T-cell (primary cell): Measurements from ENCODE around the gene RPTOR. TPM values are rescaled to one million over a fixed set of nuclear protein-coding genes. Genes with fewer than 3 reads are reported as not detected.

Source experiments
- ATAC-seq, 4 experiments: fragments of 200-7000 bp in 3 of 4; fragments of 150-1000 bp in 1 of 4; cut with Tn5 transposase; replicated peaks in 1 of 4; 1 replicate in 3 of 4; 2 replicates in 1 of 4; pipeline ENCODE4 v1.10.0; 2021; ENCODE audit warnings: moderate library complexity in 3 of 4, mild to moderate bottlenecking in 2 of 4, moderate number of reproducible peaks in 1 of 4
- CTCF ChIA-PET, 2 donors: fragments of 300-600 bp; sonication (Branson Sonifier 250); formaldehyde crosslinking; loops; one replicate each; lab custom pipeline; 2022; ENCODE audit warnings: antibody characterized with exemption in 2 of 2; lab: Charles Lee
- POLR2A ChIA-PET, 2 donors: fragments of 300-600 bp; sonication (Branson Sonifier 250); formaldehyde crosslinking; loops; one replicate each; lab custom pipeline; 2022; ENCODE audit warnings: antibody characterized with exemption in 2 of 2; lab: Charles Lee
- DNase-seq, 35 experiments: peaks; one replicate each; pipeline versions ENCODE4 v3.0.0 to v3.0.0-alpha.2; 2013 to 2023
- H3K27ac ChIP-seq: one replicate; pipeline ENCODE4 v1.5.1; 2013; ENCODE audit warnings: low read length
- H3K27me3 ChIP-seq, 2 experiments: replicated peaks in 1 of 2; 1 replicate in 1 of 2; 2 replicates in 1 of 2; pipeline versions ENCODE4 v1.6.1 to v1.7.0; 2013; ENCODE audit warnings: low read length in 1 of 2, mixed read lengths in 1 of 2; ENCODE audit not compliant: control insufficient read depth in 2 of 2, insufficient read depth in 2 of 2; ENCODE audit errors: extremely low read depth in 1 of 2
- H3K36me3 ChIP-seq, 2 donors: 1 replicate in 1 of 2; 2 replicates in 1 of 2; pipeline versions ENCODE4 v1.6.1 to v1.7.0; 2013; ENCODE audit warnings: low read length in 1 of 2; ENCODE audit not compliant: control insufficient read depth in 2 of 2, insufficient read depth in 1 of 2; ENCODE audit errors: extremely low read depth in 1 of 2
- H3K4me1 ChIP-seq, 2 experiments: 1 replicate in 1 of 2; 2 replicates in 1 of 2; pipeline versions ENCODE4 v1.6.1 to v1.7.0; 2013; ENCODE audit warnings: low read length in 2 of 2, mixed read lengths in 1 of 2; ENCODE audit not compliant: insufficient read depth in 2 of 2, control insufficient read depth in 1 of 2; ENCODE audit errors: extremely low read depth in 1 of 2
- H3K4me3 ChIP-seq, 2 donors: 1 replicate in 1 of 2; 2 replicates in 1 of 2; pipeline versions ENCODE4 v1.5.1 to v1.7.0; 2013; ENCODE audit warnings: mild to moderate bottlenecking in 2 of 2, low read length in 1 of 2, moderate library complexity in 1 of 2; ENCODE audit not compliant: control insufficient read depth in 1 of 2; ENCODE audit errors: extremely low read depth in 1 of 2
- H3K9me3 ChIP-seq: 2 replicates; pipeline ENCODE4 v1.7.0; 2013
- H3K27ac Mint-ChIP-seq, 2 donors: one replicate each; pipeline ENCODE4 v1.8.0; 2020 to 2021; ENCODE audit warnings: mild to moderate bottlenecking in 2 of 2, mixed read lengths in 2 of 2
- H3K27me3 Mint-ChIP-seq, 2 donors: one replicate each; pipeline ENCODE4 v1.8.0; 2021 to 2022; ENCODE audit warnings: mixed read lengths in 2 of 2
- H3K36me3 Mint-ChIP-seq: one replicate; pipeline ENCODE4 v1.8.0; 2021; ENCODE audit warnings: mixed read lengths
- H3K4me1 Mint-ChIP-seq, 3 donors: one replicate each; pipeline ENCODE4 v1.8.0; 2020 to 2022; ENCODE audit warnings: mixed read lengths in 3 of 3, mild to moderate bottlenecking in 1 of 3
- H3K4me3 Mint-ChIP-seq, 3 donors: one replicate each; pipeline ENCODE4 v1.8.0; 2020 to 2022; ENCODE audit warnings: mild to moderate bottlenecking in 3 of 3, mixed read lengths in 3 of 3, moderate library complexity in 3 of 3
- H3K9me3 Mint-ChIP-seq, 3 donors: one replicate each; pipeline ENCODE4 v1.8.0; 2020 to 2022; ENCODE audit warnings: mixed read lengths in 3 of 3
- WGBS: methylation state at CpG from one replicate; pipeline ENCODE4 v1.1.5; 2013; ENCODE audit warnings: missing lambda C conversion rate; ENCODE audit not compliant: insufficient coverage; 5-methylcytosine and 5-hydroxymethylcytosine counted together
- total RNA-seq, 35 experiments: library from RNA in 6 of 35; stranded (reverse) in 6 of 35; fragments of 120-200 nt in 1 of 35; gene quantifications; one replicate each; pipeline versions ENCODE4 v1.2.1 to v1.2.4 and lab custom pipeline; 2013 to 2026

The RPTOR gene
- total RNA-seq, 5 donors from 2014 or later (not counting 1 experiment from before 2014, with no cell fraction given) = 59.4 to 76.8 (median 71.4) TPM

DNA sequence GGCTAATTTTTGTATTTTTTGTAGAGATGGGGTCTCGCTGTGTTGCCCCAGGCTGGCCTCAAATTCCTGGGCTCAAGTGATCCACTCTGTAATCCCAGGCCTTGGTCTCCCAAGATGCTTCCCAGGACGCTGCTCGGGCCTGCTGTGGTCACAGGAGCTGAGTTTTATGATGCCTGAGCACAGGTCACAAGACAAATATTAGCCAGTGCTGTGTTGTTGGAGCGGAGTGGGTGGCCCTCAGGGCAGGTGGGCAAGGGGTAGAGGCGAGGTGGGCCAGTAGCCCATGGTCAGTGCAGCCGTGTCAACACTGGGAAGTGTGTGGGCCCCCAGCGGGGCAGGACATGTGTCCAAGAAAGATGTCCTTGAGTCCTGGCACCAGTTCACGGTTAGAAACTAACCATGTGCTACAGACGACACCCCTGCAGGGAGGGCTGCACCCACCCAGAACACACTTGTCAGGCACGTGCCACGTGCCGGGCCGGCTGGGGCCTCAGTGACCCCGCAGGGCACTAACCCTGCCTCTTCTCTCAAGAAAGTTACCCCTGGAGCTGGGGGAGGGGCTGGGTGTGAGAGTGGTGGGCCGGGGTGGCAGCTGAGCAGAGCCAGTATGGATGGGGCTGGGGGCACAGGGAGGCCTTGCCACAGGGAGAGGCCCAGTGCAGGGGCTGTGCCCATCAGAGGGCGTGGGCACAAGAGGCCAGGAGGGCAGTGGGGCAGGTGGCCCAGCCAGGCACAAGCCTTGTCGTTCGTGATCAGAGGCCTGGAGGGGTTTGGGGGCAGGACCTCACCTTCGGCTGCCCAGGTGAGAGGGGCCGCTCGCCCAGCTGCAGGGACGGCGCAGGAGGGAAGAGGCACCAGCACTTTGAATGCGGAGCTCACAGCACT is 343.9 kb downstream of the RPTOR start:
- Histone ChIP-seq H3K27me3 (no peaks in the 10 kb centered on the region), H3K27ac (peak overlapping the region; percentile 51), H3K36me3 (peaks cover 22 to 48% of the 10 kb centered on the region in 2 donors), H3K4me1 (peaks cover 6 to 53% of the 10 kb centered on the region in 2 experiments), H3K4me3 (no peak overlapping the region), H3K9me3 (no peaks in the 10 kb centered on the region)
- ATAC-seq (no peak), DNase-seq (no peak)
- Mint-ChIP-seq H3K27me3 (no peaks in the 10 kb centered on the region), H3K36me3 (peaks cover 27% of the 10 kb centered on the region), H3K4me3 (peak overlapping the region in 2 of 3 donors; percentile 34 to 54), H3K4me1 (peaks cover 34 to 53% (median 42%) of the 10 kb centered on the region in 3 donors), H3K27ac (peak overlapping the region; percentile 73 to 88), H3K9me3 (no peaks in the 10 kb centered on the region)
- CTCF ChIA-PET = no interaction called here
- POLR2A ChIA-PET = no interaction called here
- 99% methylated on average over 18 of the region's 24 CpGs for WGBS

DNA sequence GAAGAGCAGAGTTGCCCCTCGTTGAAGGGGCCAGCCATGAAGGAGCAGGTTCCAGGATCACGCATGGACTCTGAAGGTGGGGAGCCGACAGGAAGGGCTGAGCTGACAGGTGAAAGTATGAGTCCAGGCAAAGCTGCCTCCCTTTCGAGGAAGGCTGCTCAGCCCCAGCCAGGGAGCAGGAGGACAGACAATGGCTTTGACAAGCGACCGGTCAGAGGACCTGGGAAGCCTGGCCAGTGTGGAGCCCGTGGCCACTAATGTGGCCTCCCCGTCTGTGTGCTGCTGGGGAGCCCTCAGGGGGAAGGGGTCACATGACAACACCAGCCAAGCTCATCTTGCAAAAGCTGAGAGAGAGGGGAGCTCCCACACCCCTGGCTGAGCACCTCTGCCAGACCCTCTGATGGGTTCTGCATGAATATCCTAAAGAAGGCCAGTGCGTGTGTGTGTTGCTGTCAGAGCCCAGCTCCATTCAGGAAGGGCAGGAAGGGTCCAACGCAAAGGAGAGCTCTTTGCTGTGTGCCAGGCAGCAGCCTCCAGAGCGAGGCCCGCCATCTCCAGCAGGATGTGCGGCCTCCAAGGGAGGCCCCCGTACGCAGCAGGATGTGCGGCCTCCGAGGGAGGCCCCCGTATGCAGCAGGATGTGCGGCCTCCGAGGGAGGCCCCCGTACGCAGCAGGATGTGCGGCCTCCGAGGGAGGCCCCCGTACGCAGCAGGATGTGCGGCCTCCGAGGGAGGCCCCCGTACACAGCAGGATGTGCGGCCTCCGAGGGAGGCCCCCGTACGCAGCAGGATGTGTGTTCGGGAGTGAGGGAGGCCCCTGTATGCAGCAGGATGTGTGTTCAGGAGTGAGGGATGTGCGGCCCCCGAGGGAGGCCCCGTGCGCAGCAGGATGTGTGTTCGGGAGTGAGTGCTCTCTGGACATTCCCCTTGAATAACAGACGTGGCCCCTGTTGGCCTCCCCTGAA is 344.9 kb downstream of the RPTOR start:
- Mint-ChIP-seq H3K9me3 (no peaks in the 10 kb centered on the region), H3K27me3 (no peaks in the 10 kb centered on the region), H3K27ac (peak overlapping the region; percentile 93 to 94), H3K4me1 (peaks cover 34 to 61% (median 47%) of the 10 kb centered on the region in 3 donors), H3K36me3 (peaks cover 35% of the 10 kb centered on the region), H3K4me3 (peak overlapping the region; percentile 13 to 76 (median 68))
- Histone ChIP-seq H3K27me3 (no peaks in the 10 kb centered on the region), H3K27ac (peak overlapping the region; percentile 79), H3K4me3 (peak overlapping the region in 1 of 2 donors; percentile 25), H3K36me3 (peaks cover 17 to 48% of the 10 kb centered on the region in 2 donors), H3K9me3 (no peaks in the 10 kb centered on the region), H3K4me1 (peaks cover 6 to 62% of the 10 kb centered on the region in 2 experiments)
- ATAC-seq (no peak), DNase-seq (peak in 4 of 35 experiments; percentile 6 to 40 (median 19))
- POLR2A ChIA-PET = no interaction called here
- WGBS = 86% methylated on average over 22 of the region's 40 CpGs
- CTCF ChIA-PET = no interaction called here

DNA sequence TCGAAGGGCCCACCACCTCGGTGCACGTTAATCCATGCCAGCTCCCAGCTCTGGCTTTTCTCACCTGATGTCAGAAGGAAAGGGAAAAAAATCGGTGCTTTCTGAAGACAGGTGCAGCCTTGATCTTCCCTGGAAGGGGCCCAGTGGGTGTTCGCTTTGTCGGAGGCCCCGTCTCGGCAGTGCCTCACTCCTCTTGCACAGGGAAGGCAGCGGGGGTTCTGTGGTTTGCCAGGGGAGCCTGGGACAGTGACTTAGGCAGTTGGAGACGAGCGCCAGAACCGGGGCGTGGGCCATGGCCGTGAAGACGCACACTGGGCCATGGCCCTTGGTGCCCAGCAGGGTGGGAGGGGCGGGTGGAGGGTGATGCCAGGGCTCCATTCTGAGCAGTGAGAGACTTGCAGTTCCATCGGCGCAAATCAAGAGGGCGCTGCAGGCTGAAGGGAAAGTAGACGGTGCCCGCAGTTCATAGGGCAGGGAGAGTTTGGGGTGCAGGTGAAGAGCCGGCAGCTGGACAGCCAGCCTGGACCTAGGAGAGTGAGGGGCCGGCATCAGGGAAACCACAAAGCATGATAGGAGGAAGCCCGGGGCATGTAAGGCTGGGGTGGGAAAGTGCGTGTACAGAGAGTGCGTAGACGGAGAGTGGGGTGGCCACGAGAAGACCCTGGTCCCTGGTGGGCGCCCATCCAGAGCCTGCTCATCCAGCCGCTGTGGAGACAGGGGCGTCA is 345.7 kb downstream of the RPTOR start:
- ChIA-PET POLR2A (no interaction called here), CTCF (no interaction called here)
- 85% methylated on average over 30 of the region's 31 CpGs for WGBS
- H3K27me3 ChIP-seq = no peaks in the 10 kb centered on the region
- H3K4me3 ChIP-seq = peak overlapping the region in 1 of 2 donors; percentile 25
- peak overlapping the region; percentile 49 to 76 (median 68) for H3K4me3 Mint-ChIP-seq
- H3K9me3 Mint-ChIP-seq = no peaks in the 10 kb centered on the region
- ATAC-seq = no peak
- DNase-seq = peak in 2 of 35 experiments; percentile 38 to 51
- no peaks in the 10 kb centered on the region for H3K9me3 ChIP-seq
- H3K4me1 Mint-ChIP-seq = peaks cover 34 to 70% (median 50%) of the 10 kb centered on the region in 3 donors
- H3K36me3 Mint-ChIP-seq = peaks cover 38% of the 10 kb centered on the region
- H3K27ac ChIP-seq = peak overlapping the region; percentile 79
- peak overlapping the region; percentile 93 to 94 for H3K27ac Mint-ChIP-seq
- H3K4me1 ChIP-seq = peaks cover 6 to 70% of the 10 kb centered on the region in 2 experiments
- H3K27me3 Mint-ChIP-seq = no peaks in the 10 kb centered on the region
- H3K36me3 ChIP-seq = peaks cover 9 to 46% of the 10 kb centered on the region in 2 donors

DNA sequence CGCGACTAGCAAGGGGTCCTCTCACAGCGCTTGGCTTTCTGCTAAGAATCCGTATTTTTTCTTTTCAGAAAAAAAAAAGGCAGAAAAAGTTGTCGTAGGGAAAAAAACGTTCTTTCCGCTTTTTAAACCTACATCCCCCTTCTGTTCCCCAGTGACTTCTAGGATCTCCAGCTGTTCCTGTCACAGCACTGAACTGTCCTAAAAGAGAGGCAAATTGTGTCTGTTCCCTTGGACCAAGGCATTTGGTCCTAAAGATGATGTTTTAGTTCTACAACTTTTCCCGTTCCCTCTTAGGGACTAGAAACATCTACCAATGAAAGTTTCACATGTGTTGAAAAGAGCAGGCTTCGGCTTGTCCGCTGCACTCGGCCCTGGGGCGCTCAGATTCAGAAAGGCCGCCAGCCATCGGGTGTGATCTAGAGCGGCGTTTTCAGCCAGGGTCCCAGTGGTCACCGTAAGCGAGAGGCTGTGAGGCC is 346.3 kb downstream of the RPTOR start:
- POLR2A ChIA-PET = no interaction called here
- H3K9me3 ChIP-seq = no peaks in the 10 kb centered on the region
- H3K27me3 ChIP-seq = no peaks in the 10 kb centered on the region
- DNase-seq (no peak), ATAC-seq (peak in 1 of 4 experiments; percentile 0)
- peak overlapping the region; percentile 79 for H3K27ac ChIP-seq
- Mint-ChIP-seq H3K4me3 (peak overlapping the region; percentile 58 to 76 (median 68)), H3K27me3 (no peaks in the 10 kb centered on the region), H3K4me1 (peaks cover 34 to 76% (median 51%) of the 10 kb centered on the region in 3 donors), H3K9me3 (no peaks in the 10 kb centered on the region), H3K27ac (peak overlapping the region; percentile 93 to 94), H3K36me3 (peaks cover 37% of the 10 kb centered on the region)
- CTCF ChIA-PET = no interaction called here
- H3K4me1 ChIP-seq = peaks cover 6 to 74% of the 10 kb centered on the region in 2 experiments
- peaks cover 9 to 52% of the 10 kb centered on the region in 2 donors for H3K36me3 ChIP-seq
- 82% methylated on average over 10 of the region's 18 CpGs for WGBS
- H3K4me3 ChIP-seq = peak overlapping the region in 1 of 2 donors; percentile 27

DNA sequence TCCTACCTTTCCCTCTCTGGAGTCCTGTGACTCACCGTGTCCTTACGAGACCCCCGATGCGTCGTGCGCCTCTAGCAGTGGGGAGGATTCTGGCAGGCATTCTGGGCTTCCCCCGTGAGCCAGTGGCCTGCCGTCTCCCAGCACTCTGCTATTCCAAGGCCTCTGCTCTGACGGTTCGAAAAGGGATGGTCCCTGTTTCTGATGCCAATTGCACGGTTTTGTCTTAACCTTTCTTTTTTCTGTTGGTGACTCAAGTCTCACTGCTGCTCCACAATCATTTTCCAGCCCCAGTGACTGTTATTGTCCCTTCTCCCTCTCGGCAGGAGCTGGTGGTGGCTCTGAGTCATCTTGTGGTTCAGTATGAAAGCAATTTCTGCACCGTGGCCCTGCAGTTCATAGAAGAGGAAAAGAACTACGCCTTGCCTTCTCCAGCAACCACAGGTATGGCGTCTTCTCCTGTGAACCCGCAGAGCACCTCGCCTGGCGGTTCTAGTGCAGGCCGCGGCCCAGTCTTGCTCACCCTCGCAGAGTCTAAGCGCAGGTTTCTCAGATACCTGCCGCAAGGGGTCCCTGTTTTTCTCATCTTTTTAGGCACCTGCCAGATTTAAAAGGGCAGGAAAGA is 346.9 kb downstream of the RPTOR start:
- H3K9me3 Mint-ChIP-seq = no peaks in the 10 kb centered on the region
- ChIA-PET POLR2A (no interaction called here), CTCF (no interaction called here)
- H3K4me1 Mint-ChIP-seq = peaks cover 34 to 76% (median 52%) of the 10 kb centered on the region in 3 donors
- peak overlapping the region in 1 of 2 donors; percentile 27 for H3K4me3 ChIP-seq
- peak overlapping the region; percentile 79 for H3K27ac ChIP-seq
- WGBS = 19% methylated on average over 15 of the region's 23 CpGs
- H3K36me3 Mint-ChIP-seq = peaks cover 36% of the 10 kb centered on the region
- H3K27me3 Mint-ChIP-seq = no peaks in the 10 kb centered on the region
- H3K36me3 ChIP-seq = peaks cover 9 to 50% of the 10 kb centered on the region in 2 donors
- no peaks in the 10 kb centered on the region for H3K27me3 ChIP-seq
- peaks cover 6 to 74% of the 10 kb centered on the region in 2 experiments for H3K4me1 ChIP-seq
- peak overlapping the region; percentile 58 to 76 (median 68) for H3K4me3 Mint-ChIP-seq
- no peaks in the 10 kb centered on the region for H3K9me3 ChIP-seq
- peak; percentile 81 to 84 (median 82) for ATAC-seq
- peak overlapping the region; percentile 93 to 94 for H3K27ac Mint-ChIP-seq
- peak; percentile 42 to 87 (median 65) for DNase-seq
